ENCODE data around the gene AATK.

Gene AATK

GRCh38 chr17:81108220-81108619, 57.8 kb downstream of the AATK start:
- no peak for DNase-seq

GRCh38 chr17:81106716-81107115, 59.3 kb downstream of the AATK start:
- no peak for DNase-seq

DNA sequence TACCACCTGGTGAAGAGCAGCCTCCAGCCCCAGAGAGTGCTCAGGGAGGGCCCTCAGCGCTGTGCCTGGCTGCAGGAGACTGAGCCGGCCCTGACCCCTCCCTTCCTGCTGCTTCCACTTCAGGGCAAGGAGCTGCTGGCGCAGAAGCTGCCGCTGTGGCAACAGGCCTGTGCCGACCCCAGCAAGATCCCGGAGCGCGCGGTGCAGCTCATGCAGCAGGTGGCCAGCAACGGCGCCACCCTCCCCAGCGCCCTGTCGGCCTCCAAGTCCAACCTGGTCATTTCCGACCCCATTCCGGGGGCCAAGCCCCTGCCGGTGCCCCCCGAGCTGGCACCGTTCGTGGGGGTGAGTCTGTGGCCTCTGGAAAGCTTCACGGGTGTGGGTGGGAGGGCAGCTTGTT, 62.6 kb downstream of the AATK start:
- no peak for DNase-seq

- DNase-seq, result no peak
Measured at GRCh38 chr17:81102869-81103268, 63.2 kb downstream of the AATK start.

- DNase-seq, result no peak
Measured at GRCh38 chr17:81102352-81102751, 63.7 kb downstream of the AATK start.

DNA sequence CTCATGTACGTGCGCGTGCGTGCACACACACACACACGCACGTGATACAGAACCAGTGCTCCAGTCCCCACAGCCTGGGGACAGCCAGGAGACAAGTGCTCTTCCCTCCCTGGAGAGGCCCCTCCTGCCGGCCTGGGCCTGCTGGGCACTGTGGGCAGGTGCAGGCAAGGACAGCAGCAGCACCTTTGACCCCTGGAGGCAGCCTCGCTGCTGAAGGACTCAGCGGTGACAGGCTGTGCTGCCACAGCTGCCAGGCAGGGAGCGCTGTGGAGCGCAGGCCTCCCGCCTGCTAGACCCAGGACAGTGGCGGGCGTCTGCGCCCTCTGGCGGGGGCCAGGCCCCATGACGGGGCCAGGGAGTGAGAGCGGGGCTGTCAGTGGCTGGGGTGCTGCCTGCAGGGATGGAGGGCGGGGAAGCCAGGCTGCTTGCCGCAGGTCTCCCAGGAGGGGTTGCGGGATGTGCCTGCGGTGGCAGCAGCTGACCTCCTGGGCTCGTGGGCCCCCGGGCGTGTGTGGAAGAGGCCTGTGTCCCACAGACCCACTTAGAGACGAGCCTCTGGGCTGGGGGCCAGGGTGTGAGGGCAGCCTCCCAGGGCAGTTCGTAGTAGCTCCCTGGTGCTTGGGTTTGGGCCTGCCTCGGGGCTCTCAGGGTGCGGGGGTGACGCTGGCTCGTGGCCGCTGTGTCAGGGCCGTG, 64.3 kb downstream of the AATK start:
- DNase-seq, result peak; percentile 91

DNA sequence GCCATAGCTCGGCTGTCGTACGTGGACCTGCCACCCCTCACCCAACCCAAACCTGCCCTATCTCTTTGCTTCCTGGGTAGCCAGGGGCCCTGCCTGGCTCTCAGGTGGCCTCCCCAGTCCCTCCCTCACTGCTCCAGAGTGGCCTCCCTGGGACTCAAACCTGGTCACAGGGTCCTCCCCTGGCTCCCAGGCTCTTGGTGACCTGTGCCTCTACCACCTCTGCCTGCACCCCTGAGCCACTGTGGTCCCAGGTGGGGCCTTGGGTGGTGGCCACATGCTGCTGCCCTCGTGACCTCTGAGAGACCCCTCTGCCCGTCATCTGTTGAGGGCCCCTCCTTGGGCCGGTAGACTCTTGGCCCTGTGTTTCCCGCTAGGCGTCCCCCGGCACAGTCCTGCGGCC, 65.4 kb downstream of the AATK start:
- no peak for DNase-seq

DNA sequence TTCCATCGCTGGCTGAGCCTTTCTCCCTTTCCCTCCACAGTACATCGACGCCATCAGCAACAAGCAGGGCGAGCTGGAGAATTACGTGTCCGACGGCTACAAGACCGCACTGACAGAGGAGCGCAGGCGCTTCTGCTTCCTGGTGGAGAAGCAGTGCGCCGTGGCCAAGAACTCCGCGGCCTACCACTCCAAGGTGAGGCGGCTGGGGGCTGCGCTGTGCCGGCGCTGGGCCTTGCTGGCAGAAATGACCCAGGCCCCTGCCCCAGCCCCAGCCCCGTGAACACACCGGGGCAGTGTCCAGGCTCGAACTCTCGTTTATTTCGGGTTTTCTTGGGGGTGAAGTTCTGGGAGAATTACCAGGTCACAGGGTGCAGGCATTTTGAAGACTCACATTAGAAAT, 66.1 kb downstream of the AATK start:
- no peak for DNase-seq

GRCh38 chr17:81097943-81098308, 68.1 kb downstream of the AATK start:
- DNase-seq, result no peak

- peak; percentile 60 for DNase-seq
Measured at GRCh38 chr17:81097134-81097942, 68.7 kb downstream of the AATK start.

- no peak for DNase-seq
Measured at GRCh38 chr17:81096741-81097133, 69.3 kb downstream of the AATK start.

DNA sequence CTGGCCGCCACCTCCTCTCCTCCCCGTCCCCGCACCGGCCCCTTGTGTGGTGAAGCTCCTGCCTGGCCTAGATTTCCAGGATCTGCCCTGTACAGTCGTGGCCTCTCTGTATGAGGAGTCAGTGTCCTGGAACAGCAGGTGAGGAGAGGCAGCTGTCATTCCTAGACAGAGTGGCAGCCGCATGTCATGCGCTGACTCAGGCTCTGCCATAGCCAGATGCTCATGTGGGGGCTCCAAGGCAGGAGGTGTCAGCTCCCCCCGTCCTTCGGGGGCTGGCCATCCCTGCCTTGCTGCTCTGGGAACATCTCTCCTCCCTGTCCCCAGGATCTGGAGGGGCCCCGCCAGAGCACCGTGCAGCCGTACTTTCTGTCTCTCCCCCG, 70.6 kb downstream of the AATK start:
- DNase-seq, result peak; percentile 21

DNA sequence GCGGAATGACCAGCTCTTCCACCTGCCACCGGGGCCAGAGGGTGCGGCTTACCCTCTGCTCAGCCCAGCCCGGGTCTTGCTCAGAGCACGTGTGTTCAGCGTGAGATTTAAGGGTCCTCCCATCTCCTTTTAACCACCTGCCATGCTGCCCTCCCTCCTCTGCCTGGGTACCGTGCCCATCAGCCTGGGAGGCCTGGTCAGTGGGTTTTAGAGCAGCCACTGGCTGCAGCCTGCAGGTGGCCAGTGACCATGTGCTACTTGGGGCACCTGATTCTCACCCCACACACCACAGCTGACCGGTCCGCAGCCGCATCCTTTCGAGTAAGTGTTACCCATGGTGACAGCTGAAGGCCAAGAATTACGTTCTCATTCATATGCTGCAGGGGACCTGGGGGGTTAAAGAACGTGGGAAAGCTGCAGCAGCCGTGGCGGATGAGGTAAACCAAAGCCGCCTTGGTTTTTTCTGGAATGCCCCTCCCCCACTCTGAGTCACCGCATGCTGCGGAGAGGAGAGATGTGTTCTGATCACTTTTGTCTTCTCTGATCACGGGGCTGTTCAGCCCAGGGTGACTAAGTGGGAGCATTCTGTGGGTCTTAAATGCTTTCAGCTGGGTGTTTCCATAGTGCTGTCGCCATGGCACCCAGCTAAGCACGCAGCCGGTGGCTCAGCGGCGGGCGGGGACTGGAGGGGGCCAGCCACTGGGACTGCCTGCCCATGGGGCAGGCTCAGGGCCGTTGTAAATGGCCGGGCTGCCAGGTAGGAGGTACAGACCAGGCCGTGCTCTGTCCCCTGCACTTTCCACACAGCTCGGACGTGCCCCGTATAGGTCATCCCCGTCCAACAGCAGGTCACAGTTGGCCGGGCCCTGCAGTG, 71.3 kb downstream of the AATK start:
- peak; percentile 87 for DNase-seq

DNA sequence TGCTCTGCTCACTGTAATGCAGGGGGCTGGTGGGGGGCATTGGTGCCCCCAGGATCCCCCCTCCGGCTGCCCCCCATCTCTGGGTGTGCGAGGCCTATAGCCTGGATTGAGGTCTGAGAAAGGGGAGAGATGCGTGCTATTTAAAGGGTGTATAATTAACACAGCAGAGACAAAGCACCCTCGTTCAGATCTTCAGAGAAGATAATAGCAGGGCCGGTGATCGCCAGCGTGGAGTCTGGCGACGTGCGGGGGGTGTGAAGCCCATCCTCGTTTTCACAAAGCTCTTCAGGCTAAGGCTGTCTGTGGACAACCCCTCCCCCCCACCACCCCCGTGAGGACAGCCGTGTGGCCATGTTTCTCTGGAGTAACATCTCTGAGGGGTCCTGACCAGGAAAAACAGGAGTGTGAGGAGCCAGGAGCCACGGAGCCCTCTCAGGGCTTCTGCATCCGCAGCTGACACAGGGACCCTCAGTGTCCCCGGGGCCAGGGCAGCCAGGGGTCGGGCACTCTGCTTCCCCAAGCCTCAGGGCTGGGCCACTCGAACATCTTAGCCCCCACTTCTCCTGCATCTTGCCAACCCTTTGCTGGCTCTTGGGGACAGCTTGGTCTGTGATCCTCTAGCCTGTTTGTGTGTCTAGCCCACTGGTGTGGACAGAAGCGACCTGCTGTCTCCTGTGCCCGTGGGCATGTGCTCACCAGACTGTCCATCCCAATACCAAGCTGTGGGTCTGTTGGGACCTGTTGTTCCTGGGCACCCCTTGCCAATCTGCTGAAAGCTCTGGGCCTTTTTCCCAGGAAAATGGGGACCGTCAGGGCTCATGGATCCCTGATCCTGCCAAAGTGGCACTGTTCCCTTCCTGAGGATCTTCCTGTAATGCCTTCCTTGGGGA, 72.2 kb downstream of the AATK start:
- no peak for DNase-seq

DNA sequence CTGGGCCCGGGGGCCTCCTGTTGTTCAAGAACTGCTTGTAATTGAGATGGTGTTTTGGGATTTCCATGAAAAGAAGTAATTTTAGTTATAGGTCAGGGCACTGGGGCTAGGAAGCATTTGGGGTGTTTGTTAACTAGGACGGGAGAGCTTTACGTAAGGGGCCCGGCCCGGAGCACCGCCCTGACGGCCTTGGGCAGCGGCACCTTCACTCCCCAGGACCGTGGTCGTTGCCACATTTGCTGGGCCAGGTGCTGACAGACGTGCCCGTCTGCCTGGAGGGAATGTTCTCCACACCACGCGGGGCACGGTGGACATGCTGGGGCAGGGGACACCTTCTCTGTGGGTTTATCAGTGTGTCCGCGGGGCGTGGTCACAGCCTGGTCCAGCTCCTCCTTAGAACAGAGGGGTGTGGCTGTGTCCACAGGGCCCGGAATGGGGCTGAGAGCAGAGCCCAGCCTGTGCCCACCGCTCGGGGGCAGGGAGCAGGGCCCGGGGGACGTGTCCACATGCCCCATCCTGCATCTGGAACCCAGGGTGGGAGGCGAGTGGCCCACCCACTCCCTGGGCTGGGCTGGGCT, 73.4 kb downstream of the AATK start:
- DNase-seq, result no peak

- no peak for DNase-seq
Measured at GRCh38 chr17:81091774-81092517, 74.1 kb downstream of the AATK start.

- DNase-seq, result no peak
Measured at GRCh38 chr17:81091154-81091553, 74.9 kb downstream of the AATK start.

DNA sequence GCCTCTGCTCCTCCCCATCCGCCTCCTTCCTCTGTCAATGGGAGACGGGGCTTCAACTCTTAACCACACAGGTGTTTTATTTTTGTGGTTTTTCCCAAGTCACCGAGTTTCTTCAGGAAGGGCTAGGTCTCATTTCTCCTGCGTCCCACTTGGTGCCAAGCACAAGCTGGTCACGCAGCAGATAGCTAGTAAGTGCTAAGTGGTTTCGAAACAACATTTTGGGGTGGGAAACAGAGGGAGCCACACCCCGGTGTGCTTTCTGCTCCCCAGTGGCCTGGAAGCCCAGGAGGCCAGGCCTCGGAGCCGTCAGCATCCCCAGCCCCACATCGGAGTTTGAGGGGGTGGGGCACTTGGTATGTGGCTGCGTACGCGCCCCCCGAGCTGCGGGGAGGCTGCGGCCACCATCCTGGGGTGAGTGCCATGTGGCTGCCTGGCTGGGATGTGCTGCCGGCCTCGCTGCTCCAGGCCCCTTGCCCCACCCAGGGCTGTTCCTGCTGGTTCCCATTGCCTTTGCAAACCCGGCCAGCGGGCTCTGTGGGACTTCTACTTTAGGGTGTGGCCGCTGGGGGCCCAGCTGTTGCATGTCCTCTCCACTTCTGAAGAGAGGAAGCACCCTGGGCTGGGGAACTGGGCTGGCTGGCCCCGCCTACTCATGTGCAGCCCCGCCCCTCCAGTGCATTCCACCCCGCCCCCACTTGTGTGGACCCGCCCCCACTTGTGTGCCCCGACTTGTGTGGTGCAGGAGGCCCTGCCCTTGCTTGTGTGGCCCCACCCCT, 75.5 kb downstream of the AATK start:
- DNase-seq, result peak; percentile 44

DNA sequence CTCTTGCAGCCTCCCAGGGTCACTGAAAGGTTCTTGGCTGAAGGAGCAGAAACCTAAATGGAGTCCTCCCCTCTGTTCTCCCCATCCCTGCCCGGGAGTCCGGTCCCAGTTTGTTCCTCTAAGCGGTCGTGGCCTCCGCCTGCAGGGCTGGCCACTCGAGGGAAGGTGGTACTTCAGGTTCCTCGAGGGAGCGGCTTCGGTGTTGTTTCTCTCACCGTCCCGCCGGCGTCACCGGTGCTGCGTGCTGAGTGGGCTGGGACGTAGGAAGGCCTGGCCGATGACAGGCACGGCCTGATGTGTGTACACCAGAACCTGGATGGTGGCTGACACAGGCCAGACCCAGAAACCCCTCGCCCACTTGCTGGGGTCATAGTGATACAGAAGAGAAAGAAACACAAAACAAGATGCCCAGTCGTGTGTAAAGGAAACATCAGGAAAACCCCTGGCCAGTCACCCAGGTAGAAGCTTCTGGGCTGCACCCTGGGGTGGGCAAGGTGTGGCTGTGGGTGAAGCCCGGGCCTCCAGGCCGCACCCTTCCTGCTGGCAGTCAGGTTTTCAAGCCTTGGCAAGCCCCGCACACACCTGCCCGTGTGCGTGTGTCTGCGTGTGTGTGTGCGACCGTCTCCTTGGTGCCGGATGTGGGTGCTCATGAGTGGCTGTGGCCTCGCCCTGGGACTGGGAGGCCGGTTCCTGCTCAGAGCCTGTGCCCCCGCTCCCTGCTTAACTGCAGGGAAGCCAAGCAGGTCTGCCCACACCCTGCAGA, 79.1 kb downstream of the AATK start:
- DNase-seq, result no peak

GRCh38 chr17:81085420-81085911, 80.6 kb downstream of the AATK start:
- no peak for DNase-seq

All from stimulated activated CD4-positive, alpha-beta T cell treated with anti-CD3 and anti-CD28 coated beads, Interleukin-15, amount 100 ng/mL, for 24 hours (primary cell).